GM13976 (cell line): ENCODE measurements around the gene CTSA.

Experiments
- DNase-seq: peaks from one replicate; pipeline ENCODE4 v3.0.0; 2012; ENCODE audit warnings: low spot score
- CTCF ChIP-seq: IDR thresholded peaks from 2 replicates; pipeline ENCODE4 v1.5.1; 2012; ENCODE audit warnings: borderline replicate concordance, mild to moderate bottlenecking; ENCODE audit not compliant: insufficient read depth; ENCODE audit errors: extremely low read depth, missing control alignments, control extremely low read depth
- in situ Hi-C: fragments of 300-500 bp; cut with MboI; formaldehyde crosslinking; loops from one replicate; pipeline ENCODE4 v1.12.0; 2022; ENCODE audit warnings: low sequenced_read_pairs, mixed read lengths, inconsistent platforms; ENCODE audit not compliant: unreplicated experiment

Gene CTSA

DNA sequence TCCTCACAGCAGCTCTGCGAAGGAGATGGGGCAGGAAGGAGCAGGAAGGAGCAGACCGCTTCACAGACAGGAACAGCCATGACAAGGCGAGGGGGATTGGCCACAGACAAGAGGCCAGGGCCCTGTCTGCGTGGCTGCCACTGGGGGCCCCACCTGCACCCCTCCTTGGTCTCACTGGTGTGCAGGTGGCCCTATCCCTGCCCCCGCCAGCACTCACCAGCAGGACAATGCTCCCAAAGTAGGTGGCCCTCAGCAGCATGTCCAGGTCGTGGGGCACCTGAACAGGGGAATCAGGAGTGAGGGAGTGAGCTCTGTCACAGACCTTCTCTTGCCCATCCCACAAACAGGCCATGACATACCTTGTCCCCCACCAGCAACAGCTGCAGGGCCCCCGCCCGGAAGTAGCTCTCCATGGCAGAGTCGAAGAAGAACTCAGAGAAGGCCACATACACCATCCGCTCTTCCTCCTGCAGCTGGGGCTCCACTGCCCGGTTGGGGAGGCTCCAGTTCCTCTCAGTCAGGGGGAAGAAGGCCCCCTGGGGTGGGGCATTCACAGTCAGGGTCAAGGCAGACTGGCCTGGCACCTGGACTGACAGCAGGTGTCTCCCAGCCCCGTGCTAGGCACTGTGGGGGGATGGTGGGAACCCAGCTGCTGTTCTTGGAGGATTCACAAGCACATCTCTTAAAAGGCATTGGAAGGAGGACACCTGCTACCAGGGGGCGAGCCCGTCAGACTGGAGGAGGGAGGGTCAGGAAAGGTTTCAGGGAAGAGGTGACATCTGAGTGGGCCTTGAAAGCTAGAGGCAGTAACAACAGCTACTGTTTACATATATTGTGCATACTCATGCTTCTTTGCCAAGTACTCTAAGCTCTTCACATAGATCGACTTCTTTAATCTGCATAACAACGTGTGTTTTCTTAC, 13.7 kb downstream of the CTSA start:
- DNase-seq, result no peak
- in situ Hi-C loops, result no loop called here
- no peak for TF ChIP-seq CTCF

DNA sequence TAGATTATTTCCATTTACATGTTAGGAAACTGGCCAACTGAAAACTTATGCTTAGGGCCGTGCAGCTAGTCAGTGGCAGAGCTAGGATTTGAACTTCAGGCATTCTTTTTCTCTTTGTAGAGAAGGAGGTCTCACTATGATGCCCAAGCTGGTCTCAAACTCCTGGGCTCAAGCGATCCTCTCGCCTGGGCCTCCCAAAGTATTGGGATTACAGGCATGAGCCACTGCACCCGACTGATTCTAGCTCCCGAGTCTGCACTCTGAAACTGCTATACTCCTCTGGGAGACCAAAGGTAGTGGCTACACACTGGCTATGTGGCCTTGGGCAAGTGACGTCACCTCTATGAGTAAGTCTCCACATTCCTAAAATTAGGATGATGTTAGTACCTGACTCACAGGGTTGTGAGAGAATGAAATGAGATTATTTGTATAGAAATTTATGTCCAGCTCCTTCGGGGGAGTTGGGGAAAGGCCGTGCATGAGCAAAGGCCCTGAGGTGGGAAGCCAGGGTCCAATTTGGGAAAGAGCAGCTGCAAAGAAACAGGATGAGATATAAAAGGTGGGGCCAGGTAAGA, 14.5 kb downstream of the CTSA start:
- TF ChIP-seq CTCF, result no peak
- DNase-seq, result no peak
- in situ Hi-C loops, result no loop called here

GRCh38 chr20:45907219-45907948, 16.2 kb downstream of the CTSA start:
- in situ Hi-C loops, result no loop called here
- TF ChIP-seq CTCF, result no peak
- no peak for DNase-seq

DNA sequence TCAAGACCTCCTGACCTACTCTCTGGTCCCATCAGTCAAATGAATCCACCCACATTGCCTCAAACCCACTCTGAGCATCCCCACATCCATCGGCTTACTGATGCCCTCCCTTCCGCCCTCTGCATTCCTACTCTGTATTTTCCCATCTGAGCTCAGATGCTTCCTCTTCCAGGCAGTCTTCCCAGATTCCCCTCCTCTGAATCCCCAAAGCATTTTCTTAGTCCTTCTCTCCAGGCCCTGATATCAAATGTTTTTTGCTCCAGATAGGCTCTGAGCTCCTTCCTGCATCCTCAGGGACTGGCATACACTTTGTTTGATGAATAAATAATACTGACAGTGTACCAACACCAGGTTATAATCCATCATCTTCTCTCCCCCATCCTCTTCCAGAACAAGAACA, 16.9 kb downstream of the CTSA start:
- in situ Hi-C loops, result no loop called here
- no peak for DNase-seq
- TF ChIP-seq CTCF, result no peak

GRCh38 chr20:45909336-45909808, 18.2 kb downstream of the CTSA start:
- TF ChIP-seq CTCF, result no peak
- in situ Hi-C loops, result no loop called here
- DNase-seq, result no peak
